EL (cell line): ENCODE data around the gene CCDC197.

Experiments
- DNase-seq: peaks from one replicate; pipeline ENCODE4 v3.0.0-alpha.2; 2016

CCDC197 gene

GRCh38 chr14:93980456-93981201 lies 16.5 kb upstream of the CCDC197 start:
- DNase-seq, result no peak

GRCh38 chr14:93981316-93982229 lies 15.5 kb upstream of the CCDC197 start:
- no peak for DNase-seq

DNA sequence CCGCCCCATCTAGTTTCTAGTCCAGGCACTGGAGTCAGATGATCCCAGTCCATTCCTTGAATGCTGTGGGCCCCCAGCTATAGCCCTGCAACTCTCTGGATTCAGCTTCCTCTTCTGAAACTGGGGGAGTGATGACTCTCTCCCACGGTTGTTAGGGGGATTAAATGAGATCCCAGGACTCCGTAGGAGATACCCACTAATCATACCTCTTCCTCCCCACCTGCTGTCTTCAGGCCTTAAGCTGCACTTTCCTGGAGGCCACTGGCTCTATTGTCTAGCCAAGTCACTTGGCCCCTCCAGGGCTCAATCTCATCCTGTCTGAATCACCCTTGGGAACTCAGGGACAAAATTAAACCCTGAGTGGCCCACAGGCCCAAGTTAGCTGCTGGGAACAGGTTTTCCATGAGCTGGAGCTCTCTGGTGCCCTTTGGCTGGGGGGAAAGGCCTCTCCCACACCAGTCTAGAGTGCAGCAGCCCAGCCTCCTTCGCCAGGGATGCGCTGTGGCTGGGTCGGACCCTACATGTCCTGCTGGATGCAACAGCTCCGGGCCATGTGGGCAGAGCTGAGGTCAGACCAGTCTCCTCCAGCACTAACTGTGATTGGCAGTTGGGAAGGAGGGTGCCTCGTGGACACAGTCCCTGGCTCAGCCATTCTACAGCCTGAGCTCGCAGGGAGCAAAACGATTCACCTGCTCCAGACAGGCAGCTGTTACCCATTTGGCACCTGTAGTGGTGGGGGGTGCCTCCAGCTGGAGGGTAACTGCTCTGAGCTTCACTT lies 14.7 kb upstream of the CCDC197 start:
- no peak for DNase-seq

- peak; percentile 52 for DNase-seq
Measured at GRCh38 chr14:93984070-93984469, 13.0 kb upstream of the CCDC197 start.

DNA sequence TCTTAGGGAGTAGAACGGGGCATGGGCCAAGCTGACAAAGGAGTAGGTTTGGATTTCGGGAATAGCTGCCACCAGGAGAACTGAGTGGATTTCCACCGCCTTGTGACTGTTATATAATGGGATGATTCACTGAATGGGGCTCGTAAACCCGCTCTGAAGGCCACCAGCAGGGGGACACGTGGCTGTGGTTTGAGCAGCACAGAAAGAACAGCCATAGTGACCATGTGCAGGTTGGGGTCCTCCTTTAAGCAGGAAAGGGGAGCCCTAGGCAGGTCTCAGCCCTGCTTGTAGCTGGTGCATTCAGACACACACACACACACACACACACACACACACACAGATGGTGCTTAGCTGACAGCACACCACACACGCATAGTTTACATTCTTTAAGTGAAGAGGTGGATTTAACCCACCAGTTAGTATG lies 12.1 kb upstream of the CCDC197 start:
- DNase-seq, result peak; percentile 86

- DNase-seq, result no peak
Measured at GRCh38 chr14:93986955-93987354, 10.1 kb upstream of the CCDC197 start.

GRCh38 chr14:93987376-93987775 lies 9.7 kb upstream of the CCDC197 start:
- DNase-seq, result no peak

DNA sequence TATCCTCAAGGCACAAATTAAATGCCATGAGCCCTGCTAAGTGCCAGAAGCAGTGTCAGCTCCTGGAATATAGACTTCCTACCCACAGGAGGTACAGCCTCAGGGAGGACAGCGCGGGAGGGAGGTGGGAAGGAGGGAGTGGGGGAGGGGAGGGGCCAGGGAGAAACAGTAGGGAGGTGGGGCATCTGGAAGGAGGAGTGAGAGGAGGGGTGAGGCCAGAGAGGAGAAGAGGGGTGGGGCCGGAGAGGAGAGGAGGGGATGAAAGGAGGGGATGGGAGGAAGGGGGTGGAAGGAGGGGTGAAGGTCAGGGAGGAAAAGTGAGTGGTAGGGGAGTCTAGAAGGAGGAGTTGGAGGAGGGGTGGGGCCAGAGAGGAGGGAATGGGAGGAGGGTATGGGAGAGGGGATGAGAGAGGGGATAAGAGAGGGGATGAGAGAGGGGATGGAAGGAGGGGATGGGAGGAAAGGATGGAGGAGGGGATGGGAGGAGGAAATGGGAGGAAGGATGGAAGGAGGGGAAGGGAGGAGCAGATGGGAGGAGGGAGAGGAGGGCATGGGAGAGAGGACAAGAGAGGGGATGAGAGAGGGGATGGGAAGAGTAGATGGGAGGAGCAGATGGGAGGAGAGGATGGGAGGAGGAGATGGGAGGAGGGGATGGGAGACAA lies 9.2 kb upstream of the CCDC197 start:
- no peak for DNase-seq

DNA sequence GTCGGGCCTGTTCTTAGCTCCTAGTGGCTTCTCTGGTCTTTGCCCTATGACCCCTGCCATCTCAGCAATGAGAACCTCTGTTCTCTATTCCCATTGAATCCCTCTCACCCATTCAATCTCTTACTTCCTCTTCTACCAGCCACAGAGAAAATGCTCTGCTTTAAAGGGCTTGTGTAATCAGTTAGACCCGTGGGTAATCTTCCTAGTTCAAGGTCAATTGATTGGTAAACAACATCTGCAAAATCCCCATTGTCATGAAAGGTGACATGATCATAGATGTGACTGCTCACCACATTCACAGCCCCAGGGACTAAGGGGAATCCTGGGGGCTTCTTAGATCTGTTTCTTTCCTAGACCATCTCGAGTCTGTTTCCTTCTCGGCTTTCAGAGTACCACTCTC lies 7.2 kb upstream of the CCDC197 start:
- no peak for DNase-seq

DNA sequence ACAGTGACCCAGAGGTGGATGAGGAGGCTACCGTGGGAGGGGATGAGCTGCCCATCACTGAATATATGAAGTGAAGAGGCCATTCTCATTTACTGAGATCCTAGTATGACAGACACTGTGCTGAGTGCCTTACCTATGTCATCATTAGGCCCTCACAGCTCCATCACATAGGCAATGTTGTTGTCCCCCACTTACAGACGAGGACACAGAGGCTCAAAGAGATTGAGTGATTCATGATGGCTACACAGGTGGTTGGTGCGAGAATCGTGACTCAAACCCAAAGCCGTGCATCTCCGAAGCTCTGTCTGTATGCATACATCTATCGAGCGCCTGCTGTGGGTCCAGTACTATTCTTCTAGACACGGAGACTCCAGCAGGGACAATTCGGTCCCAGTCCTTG lies 5.9 kb upstream of the CCDC197 start:
- no peak for DNase-seq

DNA sequence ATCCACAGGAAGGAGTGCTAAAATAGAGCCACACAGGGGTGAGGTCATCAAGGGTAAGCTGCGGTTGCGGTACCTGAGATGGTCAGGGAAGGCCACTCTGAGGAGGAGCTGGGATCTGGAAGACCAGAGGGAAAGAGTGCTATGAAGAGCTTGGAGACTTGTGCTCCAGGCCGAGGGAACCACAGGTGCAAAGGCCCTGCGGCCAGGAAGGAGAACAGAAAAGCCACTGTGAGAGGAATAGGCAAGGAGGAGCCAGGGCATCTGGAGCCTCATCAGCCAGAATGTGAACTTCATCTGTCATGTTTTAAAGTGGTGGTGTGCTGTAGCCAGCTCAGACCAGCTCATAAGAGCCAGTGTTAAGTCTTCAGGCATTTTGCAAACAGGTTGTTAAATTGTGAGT lies 5.5 kb upstream of the CCDC197 start:
- no peak for DNase-seq

- DNase-seq, result no peak
Measured at GRCh38 chr14:93993382-93993781, 3.7 kb upstream of the CCDC197 start.

GRCh38 chr14:93994919-93995682 lies 2.0 kb upstream of the CCDC197 start:
- DNase-seq, result peak; percentile 79

- no peak for DNase-seq
Measured at GRCh38 chr14:93996130-93996695, 888 bp upstream of the CCDC197 start.

GRCh38 chr14:93997916-93998870 lies 1.1 kb downstream of the CCDC197 start:
- DNase-seq, result no peak

DNA sequence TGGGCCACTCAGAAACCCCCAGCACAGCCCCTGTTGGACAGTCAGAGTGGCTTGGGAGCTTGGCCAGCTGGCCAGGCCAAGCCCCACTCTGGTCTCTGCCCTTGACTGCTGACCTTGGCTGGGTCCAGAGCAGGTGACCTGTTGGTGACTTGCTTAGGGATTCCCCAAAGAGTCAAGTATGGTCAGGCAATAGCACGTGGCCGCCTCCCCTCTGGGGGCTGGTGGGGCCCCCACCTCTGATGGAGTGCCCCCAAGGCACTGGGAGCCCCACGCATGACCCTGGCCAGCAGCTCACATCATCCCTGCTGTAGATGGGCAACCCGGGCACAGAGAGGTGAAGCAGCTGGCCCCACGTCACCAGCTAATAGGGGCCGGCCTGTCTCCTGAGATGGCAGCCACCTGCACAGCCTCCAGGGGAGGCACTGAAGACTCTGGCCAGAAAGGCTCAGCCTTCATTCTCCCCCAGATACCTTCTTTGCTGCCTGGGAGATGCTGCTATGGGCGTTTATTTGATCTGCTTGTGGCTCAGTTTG lies 1.8 kb downstream of the CCDC197 start:
- DNase-seq, result no peak

- no peak for DNase-seq
Measured at GRCh38 chr14:93999573-93999972, 2.5 kb downstream of the CCDC197 start.

DNA sequence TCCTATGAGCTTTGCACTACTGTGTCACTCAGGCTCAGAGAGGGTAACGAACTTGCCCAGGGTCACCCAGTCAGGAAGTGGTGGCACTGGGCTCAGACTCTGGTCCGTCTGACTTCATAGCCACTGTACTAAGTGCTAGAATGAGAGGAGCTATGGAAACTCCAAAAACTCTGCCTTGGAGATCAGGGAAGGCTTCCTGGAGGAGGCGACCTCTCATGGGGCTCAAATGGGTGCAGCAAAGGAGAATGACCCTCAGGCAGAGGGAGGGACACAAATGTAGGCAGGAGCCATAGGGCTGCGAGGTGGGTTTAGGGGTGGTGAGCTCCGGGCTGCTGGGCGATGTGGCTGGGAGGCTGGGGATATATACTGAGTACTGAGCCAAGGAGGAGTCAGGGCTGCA lies 3.2 kb downstream of the CCDC197 start:
- DNase-seq, result no peak

DNA sequence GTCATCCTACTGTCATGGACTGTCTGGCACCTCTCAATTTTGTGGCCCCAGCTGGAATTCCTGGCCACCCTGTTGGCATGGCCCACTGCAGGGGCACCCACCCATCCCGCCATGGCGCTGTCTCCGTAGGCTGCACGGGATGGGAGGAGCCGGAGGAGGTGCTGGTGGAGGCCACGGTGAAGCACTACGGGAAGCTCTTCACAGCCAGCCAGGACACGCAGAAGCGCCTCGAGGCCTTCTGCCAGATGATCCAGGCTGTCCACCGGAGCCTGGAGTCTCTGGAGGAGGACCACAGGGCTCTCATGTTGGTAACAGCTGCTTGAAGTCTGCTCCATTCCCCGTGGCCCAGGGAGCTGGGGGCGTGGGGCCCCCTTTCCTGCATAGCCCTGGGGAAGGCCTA lies 3.9 kb downstream of the CCDC197 start:
- DNase-seq, result no peak
